Stimulated activated CD4-positive, alpha-beta T cell treated with anti-CD3 and anti-CD28 coated beads, Interleukin-4, amount 100 ng/mL, for 48 hours (primary cell): Measurements from ENCODE around the gene OR1L8.

Source experiments
- DNase-seq, 2 donors: peaks; one replicate each; pipeline ENCODE4 v3.0.0-alpha.2; 2020; ENCODE audit warnings: low read depth in 2 of 2

Gene OR1L8

DNA sequence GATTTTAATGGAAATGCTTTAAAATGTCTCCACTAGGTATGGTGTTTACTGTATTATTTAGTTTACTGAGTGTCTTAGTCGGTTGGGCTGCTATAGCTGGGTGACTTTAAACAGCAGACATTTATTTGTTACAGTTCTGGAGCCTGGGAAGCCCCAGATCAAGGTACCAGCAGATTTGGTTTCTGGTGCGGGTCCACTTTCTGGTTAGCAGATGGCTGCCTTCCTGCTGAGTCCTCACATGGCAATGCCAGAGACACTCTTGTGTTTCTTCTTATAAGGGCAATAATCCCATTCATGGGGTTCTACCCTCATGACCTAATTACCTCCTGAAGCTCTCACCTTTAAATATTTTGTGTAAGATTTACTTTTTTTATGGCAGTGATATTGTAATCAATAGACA lies 65.0 kb downstream of the OR1L8 start:
- DNase-seq = no peak
